ENCODE measurements around the gene LELP1.

The LELP1 gene

GRCh38 chr1:153253076-153253475 lies 49.8 kb downstream of the LELP1 start:
- POLR2A ChIA-PET = no interaction called here
- CTCF ChIA-PET = interaction anchor here (1.0 to 2.5 kb wide), 9 partner anchors 9 to 283 kb away, joined by 3 to 19 read pairs (median 4); partner anchors contain the start of gene SPRR4

GRCh38 chr1:153253693-153254092 lies 50.5 kb downstream of the LELP1 start:
- TF ChIP-seq CTCF (IDR thresholded peaks at IDR 0.05; ENCODE audit: control extremely low read depth, extremely low read depth, low read depth, missing control alignments) = no peak
- POLR2A ChIA-PET = no interaction called here
- CTCF ChIA-PET = interaction anchor here (1.0 to 2.5 kb wide), 9 partner anchors 14 to 283 kb away, joined by 3 to 19 read pairs (median 3); partner anchors contain the start of gene SPRR4
- no peak for DNase-seq (ENCODE audit: extremely low spot score)

More at GRCh38 chr1:153253076-153253475, 49.8 kb downstream of the LELP1 start:
- no peak for TF ChIP-seq CTCF (IDR thresholded peaks at IDR 0.05; ENCODE audit: control extremely low read depth, extremely low read depth, low read depth, missing control alignments)
- no peak for DNase-seq (ENCODE audit: extremely low spot score)

Data from GM10248 (cell line).